Measurements from ENCODE around the gene HIC2.
"Not testable (repeated sequence)": the region's sequence is repeated elsewhere in the genome, so short reads cannot be mapped to it uniquely, and the experiment has no call there.

The HIC2 gene, protein sequence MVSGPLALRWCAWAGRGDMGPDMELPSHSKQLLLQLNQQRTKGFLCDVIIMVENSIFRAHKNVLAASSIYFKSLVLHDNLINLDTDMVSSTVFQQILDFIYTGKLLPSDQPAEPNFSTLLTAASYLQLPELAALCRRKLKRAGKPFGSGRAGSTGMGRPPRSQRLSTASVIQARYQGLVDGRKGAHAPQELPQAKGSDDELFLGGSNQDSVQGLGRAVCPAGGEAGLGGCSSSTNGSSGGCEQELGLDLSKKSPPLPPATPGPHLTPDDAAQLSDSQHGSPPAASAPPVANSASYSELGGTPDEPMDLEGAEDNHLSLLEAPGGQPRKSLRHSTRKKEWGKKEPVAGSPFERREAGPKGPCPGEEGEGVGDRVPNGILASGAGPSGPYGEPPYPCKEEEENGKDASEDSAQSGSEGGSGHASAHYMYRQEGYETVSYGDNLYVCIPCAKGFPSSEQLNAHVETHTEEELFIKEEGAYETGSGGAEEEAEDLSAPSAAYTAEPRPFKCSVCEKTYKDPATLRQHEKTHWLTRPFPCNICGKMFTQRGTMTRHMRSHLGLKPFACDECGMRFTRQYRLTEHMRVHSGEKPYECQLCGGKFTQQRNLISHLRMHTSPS

DNA sequence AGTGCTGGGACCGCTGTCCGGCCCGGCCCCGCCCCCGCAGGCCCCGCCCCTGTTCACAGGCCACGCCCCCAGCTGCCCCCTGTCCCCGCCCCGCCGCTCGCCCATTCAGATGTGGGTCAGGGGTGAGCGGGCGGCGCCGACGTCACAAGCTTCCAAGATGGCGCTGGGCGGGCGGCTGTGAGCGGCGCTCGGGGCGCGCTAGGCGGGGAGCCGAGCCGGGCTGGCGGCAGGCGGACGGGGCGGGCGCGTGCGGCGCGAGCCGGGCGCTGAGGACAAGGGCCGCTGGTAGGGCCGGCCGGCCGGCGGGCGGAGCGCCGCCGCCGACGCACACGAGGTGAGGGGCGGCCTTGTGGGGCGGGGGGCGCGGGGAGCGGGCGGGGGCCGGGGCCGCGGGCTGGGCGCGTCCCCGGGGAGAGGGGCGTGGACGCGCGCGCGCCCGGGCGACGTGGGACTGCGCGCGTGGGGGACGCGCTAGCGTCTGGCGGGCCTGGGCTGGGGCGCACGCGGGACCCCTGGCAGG is at the start of gene HIC2:
HIC2 (plus strand) TSS at position 145 of the 520 bp plus-strand sequence. CDS start 25,461 bp downstream, outside the sequence.
- not testable (repeated sequence) for DNase-seq (ENCODE audit: low read depth)

- not testable (repeated sequence) for DNase-seq (ENCODE audit: low read depth)
These were observed 48.4 kb upstream of the HIC2 start for GRCh38 chr22:21368603-21369310.

DNA sequence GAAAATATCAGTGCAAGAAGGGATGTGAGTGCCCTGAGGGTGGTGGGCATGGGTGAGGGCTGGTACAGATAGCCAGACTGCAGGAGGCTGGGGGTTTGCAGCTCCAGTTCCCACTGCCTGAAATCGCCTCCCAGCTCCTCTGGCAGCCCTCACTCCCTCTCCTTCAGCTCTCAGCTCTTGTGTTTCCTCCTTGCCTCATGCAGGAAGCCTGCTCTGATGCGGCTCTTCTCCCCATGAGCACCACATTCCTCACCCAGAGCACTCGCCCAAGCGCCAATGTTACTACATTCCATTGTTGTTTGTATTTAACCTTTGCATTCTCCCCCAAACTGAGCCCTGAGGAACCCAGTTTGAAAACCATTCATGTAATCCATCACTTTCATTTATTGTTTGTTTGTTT is 41.3 kb upstream of the HIC2 start:
- not testable (repeated sequence) for DNase-seq (ENCODE audit: low read depth)

- DNase-seq (ENCODE audit: low read depth), result not testable (repeated sequence)
These were observed 33.3 kb upstream of the HIC2 start, which contains the start of gene RIMBP3B for GRCh38 chr22:21383701-21384467. RIMBP3B (plus strand) TSS chr22:21383751; CDS start chr22:21383859, 108 bp downstream.

DNA sequence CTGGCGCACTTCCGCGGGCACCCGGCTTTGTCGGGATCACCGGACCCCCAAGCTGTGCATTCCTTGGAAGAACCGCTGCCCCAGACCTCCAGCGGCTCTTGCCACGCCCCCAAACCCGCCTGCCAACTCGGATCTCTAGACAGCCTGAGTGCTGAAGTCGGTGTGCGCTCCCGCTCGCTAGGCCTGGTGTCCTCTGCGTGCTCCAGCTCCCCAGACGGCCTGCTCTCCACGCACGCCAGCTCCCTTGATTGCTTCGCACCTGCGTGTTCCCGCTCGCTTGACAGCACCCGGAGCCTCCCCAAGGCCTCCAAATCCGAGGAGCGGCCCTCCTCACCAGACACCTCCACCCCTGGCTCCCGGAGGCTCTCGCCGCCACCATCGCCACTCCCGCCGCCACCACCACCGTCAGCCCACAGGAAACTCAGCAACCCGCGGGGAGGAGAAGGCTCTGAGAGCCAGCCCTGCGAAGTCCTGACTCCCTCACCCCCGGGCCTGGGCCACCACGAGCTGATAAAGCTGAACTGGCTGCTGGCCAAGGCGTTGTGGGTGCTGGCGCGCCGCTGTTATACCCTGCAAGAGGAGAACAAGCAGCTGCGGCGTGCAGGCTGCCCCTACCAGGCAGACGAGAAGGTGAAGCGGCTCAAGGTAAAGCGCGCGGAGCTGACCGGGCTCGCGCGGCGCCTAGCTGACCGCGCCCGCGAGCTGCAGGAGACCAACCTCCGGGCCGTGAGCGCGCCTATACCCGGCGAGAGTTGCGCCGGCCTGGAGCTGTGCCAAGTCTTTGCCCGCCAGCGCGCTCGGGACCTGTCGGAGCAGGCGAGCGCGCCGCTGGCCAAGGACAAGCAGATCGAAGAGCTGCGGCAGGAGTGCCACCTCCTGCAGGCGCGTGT is 32.5 kb upstream of the HIC2 start:
- not testable (repeated sequence) for DNase-seq (ENCODE audit: low read depth)

GRCh38 chr22:21389480-21389879 is 27.7 kb upstream of the HIC2 start:
- DNase-seq (ENCODE audit: low read depth), result not testable (repeated sequence)

DNA sequence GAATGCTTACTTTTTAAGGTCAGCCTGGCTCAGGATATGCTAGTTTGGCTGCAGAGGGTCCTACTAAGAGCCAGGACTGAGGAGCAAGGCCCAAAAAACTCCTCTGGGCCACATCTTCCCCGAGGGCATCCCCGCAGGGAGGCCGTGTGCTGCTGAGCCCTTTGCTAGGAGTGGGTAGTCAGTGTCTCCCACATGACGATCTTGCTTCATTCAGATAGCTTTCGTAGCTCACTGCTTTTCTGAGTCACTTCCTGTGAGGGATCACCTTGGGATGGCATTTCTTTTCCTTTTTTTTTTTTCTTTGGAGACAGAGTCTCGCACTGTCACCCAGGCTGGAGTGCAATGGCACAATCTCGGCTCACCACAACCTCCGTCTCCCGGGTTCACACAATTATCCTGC is 27.2 kb upstream of the HIC2 start:
- not testable (repeated sequence) for DNase-seq (ENCODE audit: low read depth)

GRCh38 chr22:21394613-21395012 is 22.6 kb upstream of the HIC2 start:
- not testable (repeated sequence) for DNase-seq (ENCODE audit: low read depth)

DNA sequence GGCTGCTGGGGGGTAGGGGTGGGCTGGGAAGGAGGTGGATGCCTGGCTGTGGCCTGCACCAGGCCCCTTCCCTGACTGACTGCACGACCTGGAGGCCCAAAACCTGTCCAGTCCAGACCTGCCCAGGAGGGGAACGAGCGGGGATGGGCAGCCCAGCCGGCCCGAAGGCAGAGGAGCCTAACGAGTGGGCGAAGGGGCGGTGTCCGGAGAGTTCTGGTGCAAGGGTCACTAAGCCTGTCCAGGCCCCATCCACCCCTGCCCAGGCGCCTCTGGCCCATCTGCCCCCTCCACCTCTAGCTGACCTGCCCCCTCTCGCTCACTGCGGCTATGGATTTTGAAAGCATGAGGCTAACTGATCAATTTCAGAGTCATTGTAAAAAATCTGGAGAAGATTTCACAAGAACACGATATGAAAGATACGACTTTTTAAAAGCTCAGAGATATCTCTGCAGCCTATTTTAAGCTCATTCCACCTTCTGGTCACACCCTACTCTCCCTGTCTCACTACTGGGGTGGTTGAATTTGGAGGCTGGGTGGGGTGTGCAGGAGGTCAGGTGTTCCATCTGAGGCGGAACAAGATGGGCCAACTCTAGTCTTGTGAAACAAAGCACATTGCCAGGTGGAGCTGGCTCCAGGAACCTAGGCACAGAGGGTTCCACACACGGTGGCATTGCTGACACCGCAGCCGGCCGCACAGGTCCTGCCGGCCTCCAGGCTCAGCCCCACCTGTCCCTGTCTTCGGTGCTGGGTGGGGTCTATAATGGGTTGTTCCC is 15.8 kb upstream of the HIC2 start:
- not testable (repeated sequence) for DNase-seq (ENCODE audit: low read depth)

DNA sequence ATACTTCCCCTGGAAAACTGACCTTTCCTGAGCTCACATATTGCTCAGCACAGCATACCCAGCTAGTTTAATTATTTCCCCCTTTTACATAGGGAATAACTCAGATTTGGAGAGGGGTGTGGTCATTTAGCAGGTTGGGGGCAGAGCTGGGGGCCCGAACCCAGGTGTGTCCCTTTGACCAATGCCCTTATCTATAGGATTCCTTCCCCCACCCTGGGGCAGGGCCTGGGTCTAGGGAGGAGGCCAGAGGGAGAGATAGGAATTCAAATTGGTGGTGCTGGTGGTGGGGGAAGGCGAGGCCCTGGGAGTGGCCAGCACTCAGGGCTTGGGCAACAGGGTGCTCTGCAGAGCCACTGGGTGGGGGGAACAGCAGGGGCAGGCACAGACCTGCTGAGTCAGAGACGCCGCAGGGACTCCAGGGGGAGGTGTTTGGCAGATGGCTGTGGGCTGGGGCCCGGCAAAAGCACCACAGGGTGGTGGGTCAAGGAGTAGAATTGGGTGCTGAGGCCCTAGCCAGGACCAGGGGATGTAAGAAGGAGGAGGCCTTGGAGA is 14.3 kb upstream of the HIC2 start:
- not testable (repeated sequence) for DNase-seq (ENCODE audit: low read depth)

DNA sequence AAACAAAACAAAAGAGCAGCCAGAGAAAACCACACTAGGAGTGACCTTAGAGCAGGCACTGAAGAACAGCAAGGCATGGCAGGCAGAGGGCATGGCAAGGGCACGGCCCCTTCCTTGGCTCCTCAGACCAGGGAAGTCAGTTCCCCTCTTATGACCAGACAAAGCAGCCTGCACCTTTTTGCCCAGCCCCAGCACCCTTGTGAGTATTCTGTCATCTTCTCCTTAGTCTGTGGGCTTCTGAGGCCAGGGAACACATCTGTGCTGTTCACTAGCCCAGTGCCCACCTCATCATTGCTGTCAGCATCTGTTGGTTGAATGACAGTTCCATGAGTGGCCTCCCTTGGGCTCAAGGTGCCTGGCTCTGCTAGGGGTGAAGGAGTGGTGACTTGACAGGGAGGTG is 10.0 kb upstream of the HIC2 start:
- not testable (repeated sequence) for DNase-seq (ENCODE audit: low read depth)

DNA sequence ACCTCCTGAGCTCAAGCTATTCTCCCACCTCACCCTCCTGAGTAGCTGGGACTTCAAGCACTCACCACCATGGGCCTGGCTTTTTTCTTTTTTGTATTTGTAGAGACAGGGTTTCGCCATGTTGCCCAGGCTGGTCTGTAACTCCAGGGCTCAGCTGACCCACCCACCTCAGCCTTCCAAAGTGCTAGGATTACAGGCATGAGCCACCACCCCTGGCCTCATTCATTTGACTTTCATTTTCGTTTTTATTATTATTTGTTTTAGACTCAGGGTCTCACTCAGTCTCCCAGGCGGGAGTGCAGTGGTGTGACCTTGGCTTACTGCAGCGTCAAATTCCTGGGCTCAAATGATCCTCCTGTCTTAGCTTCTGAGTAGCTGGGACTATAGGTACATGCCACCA is 9.4 kb upstream of the HIC2 start:
- not testable (repeated sequence) for DNase-seq (ENCODE audit: low read depth)

- not testable (repeated sequence) for DNase-seq (ENCODE audit: low read depth)
These were observed 796 bp upstream of the HIC2 start for GRCh38 chr22:21416375-21416774.

DNA sequence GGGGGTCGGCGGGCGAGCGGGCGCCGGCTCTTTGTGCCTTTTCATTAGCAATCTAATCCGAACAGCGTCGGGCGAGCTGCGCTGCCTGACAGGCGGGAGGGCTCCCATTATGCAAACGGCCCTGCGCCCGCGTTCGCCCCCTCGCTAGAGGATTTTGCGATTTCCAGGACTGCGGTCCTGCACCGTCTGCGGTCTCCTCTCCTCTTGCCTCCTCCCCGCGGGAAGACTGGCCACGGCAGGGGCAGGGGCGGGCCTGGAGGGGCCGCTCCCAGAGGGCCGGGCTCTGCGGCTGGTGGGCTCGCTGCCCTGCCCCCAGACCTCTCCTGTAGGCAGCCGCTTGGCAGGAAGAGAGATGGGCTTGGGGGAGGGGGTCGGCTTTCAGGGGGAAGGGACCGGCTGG is 682 bp downstream of the HIC2 start:
- not testable (repeated sequence) for DNase-seq (ENCODE audit: low read depth)

DNA sequence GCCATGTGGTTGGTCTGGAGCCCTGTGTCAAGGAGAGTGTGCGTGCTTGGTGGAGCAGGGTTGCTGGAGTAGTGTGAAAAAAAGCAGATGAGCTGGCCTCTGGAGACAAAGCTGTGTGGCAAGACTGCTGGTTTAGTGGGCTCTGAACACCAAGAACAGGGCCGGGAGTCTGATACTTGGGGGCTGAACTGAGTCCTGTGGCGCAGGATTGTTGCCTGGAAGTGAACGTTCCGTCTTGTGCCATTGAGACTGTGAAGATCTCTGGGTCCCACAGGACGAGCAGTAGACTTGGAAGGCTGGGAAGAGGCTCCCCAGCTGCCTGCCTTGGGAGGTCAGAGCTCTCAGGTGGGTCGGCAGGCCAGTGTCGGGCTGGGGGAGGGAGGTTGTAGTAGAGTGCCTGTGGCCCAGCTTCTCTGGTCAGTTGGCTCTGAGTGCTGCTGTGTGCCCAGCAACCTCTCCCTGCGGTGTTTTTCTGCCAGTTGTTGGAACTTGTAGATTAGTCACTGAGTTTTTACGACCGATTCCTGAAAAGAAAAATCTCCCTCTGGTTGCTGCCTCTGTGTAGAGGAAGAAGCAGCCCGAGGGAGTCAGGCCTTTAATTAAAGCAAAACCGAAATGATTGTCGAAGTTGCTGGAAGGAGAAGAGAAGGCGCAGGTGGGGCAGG is 1.9 kb downstream of the HIC2 start:
- DNase-seq (ENCODE audit: low read depth), result not testable (repeated sequence)

DNA sequence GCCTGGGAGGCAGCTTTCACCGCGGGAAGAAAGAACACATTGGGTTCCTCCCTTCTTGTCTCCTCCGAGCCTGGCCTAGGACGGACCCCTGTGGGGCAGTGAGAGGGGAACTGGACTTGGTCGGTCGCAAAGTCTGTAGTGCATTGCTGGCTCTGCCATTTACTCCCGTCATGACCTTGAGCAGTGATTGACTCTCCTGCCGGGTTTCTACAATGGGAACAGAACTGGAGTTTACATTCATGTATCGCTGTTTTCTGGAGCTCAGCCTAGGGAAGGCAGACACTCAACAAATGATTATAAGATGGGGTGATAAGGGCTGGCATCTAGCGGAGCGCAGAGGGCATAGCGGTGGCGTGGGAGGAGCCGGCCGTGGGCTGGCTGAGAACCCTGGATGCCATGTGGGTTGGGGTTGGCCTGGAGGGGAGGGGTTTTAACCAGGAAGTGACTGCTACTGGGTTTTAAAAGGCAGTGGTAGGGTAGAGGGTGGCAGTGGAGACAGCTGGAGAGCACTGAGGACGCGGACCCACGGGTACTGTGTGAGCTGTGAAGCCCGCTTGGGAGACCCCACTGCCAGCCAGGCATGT is 3.1 kb downstream of the HIC2 start:
- not testable (repeated sequence) for DNase-seq (ENCODE audit: low read depth)

- DNase-seq (ENCODE audit: low read depth), result not testable (repeated sequence)
These were observed 7.0 kb downstream of the HIC2 start for GRCh38 chr22:21424084-21424709.

Data from HS-5 (cell line).